GM12891 (cell line): ENCODE measurements around the gene NDUFB3.

ENCODE experiments used
- POLR2A ChIP-seq: IDR thresholded peaks from 2 replicates; pipeline ENCODE4 v1.6.1; 2011; ENCODE audit warnings: low read depth, low read length, control low read depth
- POLR2AphosphoS5 ChIP-seq: IDR thresholded peaks from 2 replicates; pipeline ENCODE4 v1.6.1; 2011; ENCODE audit warnings: low read depth, low read length, control low read depth
- POU2F2 ChIP-seq: IDR thresholded peaks from 2 replicates; pipeline ENCODE4 v1.6.1; 2011; ENCODE audit warnings: low read depth, mild to moderate bottlenecking, control low read depth, low read length, moderate library complexity
- SPI1 ChIP-seq: IDR thresholded peaks from 2 replicates; pipeline ENCODE4 v1.6.1; 2011; ENCODE audit warnings: low read depth, low read length, control low read depth
- TAF1 ChIP-seq: IDR thresholded peaks from 2 replicates; pipeline ENCODE4 v1.6.1; 2011; ENCODE audit warnings: low read depth, low read length, control low read depth

- TF ChIP-seq TAF1 (no peak), POLR2A (no peak), POLR2AphosphoS5 (no peak), POU2F2 (no peak), SPI1 (no peak)
Observed at GRCh38 chr2:201058914-201059313, 12.9 kb upstream of the NDUFB3 start.
